GM19468 (cell line): ENCODE data around the gene DHX34.

ENCODE experiments used
- ATAC-seq: cut with Tn5 transposase; IDR thresholded peaks from one replicate; pipeline ENCODE4 v1.9.1; 2021; ENCODE audit warnings: mild to moderate bottlenecking, moderate library complexity, moderate number of reproducible peaks; ENCODE audit not compliant: unreplicated experiment; ENCODE audit errors: extremely low read depth

Gene DHX34

GRCh38 chr19:47413941-47414340 lies 64.8 kb downstream of the DHX34 start:
- ATAC-seq, result no peak

- no peak for ATAC-seq
These were observed 65.4 kb downstream of the DHX34 start for GRCh38 chr19:47414469-47414868.

- ATAC-seq, result no peak
These were observed 67.0 kb downstream of the DHX34 start for GRCh38 chr19:47415953-47416642.

- ATAC-seq, result no peak
These were observed 67.5 kb downstream of the DHX34 start for GRCh38 chr19:47416643-47416985.

- ATAC-seq, result no peak
These were observed 68.1 kb downstream of the DHX34 start for GRCh38 chr19:47417107-47417745.

- ATAC-seq, result no peak
These were observed 68.9 kb downstream of the DHX34 start for GRCh38 chr19:47417746-47418691.

GRCh38 chr19:47418692-47419029 lies 69.5 kb downstream of the DHX34 start:
- no peak for ATAC-seq

- no peak for ATAC-seq
These were observed 70.1 kb downstream of the DHX34 start, which contains the start of gene MEIS3 for GRCh38 chr19:47419030-47419783. MEIS3 (minus strand) TSS chr19:47419527; CDS start chr19:47419081, 446 bp downstream.

GRCh38 chr19:47419789-47420188 lies 70.7 kb downstream of the DHX34 start:
- no peak for ATAC-seq

GRCh38 chr19:47421244-47421786 lies 72.2 kb downstream of the DHX34 start:
- no peak for ATAC-seq

GRCh38 chr19:47421844-47422395 lies 72.8 kb downstream of the DHX34 start:
- no peak for ATAC-seq

- ATAC-seq, result no peak
These were observed 73.5 kb downstream of the DHX34 start for GRCh38 chr19:47422417-47423163.

- ATAC-seq, result no peak
These were observed 74.2 kb downstream of the DHX34 start for GRCh38 chr19:47423203-47423882.

- no peak for ATAC-seq
These were observed 78.4 kb downstream of the DHX34 start for GRCh38 chr19:47427241-47428176.

- no peak for ATAC-seq
These were observed 79.2 kb downstream of the DHX34 start for GRCh38 chr19:47428177-47428894.

GRCh38 chr19:47429140-47429793 lies 80.2 kb downstream of the DHX34 start:
- ATAC-seq, result no peak
